HL-60 (cell line): Measurements from ENCODE around the gene AGAP9.
"Not testable (repeated sequence)": the region's sequence is repeated elsewhere in the genome, so short reads cannot be mapped to it uniquely, and the experiment has no call there.

Experiments used
- GABPA ChIP-seq: IDR thresholded peaks from 2 replicates; pipeline ENCODE4 v1.6.1; 2012; ENCODE audit warnings: low read depth
- TF ChIP-seq, protein P1 (sequence below): IDR thresholded peaks from one replicate; pipeline ENCODE4 v1.5.1; 2011; ENCODE audit warnings: low read length, control low read depth, inconsistent platforms; ENCODE audit not compliant: insufficient read depth
- TF ChIP-seq, protein P2 (sequence below): IDR thresholded peaks from 2 replicates; pipeline ENCODE4 v1.6.1; 2012; ENCODE audit warnings: low read depth; ENCODE audit not compliant: insufficient replicate concordance

DNA sequence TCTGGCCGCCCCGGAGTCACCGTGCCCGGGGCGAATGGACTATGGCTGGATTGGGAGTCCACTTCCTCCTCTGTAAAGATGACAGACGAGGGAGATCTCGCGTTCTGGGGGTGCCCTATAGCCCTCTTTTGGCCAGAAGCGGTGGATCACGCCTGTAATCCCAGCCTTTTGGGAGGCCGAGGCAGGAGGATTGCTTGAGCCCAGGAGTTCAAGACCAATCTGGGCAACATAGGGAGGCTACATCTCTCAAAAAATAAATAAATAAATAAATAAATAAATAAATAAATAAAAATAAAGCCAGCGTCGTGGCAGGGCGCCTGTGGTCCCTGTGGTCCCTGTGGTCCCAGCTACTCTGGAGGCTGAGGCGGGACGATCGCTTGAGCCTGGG is 30.4 kb upstream of the AGAP9 start:
- TF ChIP-seq, protein P1, sequence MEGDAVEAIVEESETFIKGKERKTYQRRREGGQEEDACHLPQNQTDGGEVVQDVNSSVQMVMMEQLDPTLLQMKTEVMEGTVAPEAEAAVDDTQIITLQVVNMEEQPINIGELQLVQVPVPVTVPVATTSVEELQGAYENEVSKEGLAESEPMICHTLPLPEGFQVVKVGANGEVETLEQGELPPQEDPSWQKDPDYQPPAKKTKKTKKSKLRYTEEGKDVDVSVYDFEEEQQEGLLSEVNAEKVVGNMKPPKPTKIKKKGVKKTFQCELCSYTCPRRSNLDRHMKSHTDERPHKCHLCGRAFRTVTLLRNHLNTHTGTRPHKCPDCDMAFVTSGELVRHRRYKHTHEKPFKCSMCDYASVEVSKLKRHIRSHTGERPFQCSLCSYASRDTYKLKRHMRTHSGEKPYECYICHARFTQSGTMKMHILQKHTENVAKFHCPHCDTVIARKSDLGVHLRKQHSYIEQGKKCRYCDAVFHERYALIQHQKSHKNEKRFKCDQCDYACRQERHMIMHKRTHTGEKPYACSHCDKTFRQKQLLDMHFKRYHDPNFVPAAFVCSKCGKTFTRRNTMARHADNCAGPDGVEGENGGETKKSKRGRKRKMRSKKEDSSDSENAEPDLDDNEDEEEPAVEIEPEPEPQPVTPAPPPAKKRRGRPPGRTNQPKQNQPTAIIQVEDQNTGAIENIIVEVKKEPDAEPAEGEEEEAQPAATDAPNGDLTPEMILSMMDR: not testable (repeated sequence)
- TF ChIP-seq, protein P2, sequence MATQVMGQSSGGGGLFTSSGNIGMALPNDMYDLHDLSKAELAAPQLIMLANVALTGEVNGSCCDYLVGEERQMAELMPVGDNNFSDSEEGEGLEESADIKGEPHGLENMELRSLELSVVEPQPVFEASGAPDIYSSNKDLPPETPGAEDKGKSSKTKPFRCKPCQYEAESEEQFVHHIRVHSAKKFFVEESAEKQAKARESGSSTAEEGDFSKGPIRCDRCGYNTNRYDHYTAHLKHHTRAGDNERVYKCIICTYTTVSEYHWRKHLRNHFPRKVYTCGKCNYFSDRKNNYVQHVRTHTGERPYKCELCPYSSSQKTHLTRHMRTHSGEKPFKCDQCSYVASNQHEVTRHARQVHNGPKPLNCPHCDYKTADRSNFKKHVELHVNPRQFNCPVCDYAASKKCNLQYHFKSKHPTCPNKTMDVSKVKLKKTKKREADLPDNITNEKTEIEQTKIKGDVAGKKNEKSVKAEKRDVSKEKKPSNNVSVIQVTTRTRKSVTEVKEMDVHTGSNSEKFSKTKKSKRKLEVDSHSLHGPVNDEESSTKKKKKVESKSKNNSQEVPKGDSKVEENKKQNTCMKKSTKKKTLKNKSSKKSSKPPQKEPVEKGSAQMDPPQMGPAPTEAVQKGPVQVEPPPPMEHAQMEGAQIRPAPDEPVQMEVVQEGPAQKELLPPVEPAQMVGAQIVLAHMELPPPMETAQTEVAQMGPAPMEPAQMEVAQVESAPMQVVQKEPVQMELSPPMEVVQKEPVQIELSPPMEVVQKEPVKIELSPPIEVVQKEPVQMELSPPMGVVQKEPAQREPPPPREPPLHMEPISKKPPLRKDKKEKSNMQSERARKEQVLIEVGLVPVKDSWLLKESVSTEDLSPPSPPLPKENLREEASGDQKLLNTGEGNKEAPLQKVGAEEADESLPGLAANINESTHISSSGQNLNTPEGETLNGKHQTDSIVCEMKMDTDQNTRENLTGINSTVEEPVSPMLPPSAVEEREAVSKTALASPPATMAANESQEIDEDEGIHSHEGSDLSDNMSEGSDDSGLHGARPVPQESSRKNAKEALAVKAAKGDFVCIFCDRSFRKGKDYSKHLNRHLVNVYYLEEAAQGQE: not testable (repeated sequence)
- not testable (repeated sequence) for TF ChIP-seq GABPA
